Measurements from ENCODE around the gene CDH13.

CDH13 gene

DNA sequence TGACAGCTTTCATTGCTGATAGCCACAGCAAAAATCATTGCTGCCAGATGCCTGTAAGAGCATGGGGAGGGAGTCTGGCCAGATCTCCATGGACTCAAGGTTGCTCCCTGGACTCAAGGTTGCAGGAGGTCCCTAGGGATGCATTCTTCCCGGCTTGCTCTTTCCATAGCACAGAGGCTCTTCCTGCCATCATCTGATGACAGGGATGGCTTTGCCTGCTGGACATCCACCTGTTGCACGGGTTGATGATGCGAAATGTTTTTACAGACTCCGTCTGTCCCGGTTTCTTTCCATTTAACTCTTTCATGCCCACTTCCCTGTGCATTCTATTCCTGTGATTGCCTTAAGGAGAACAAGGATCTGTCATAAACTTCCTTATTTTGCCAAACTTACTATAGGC, 1065.5 kb downstream of the CDH13 start:
- Histone ChIP-seq H3K4me3 (replicated peaks; ENCODE audit: insufficient read depth, low read length) (no peak overlapping the region), H3K27ac (replicated peaks) (no peak overlapping the region), H3K27me3 (ENCODE audit: insufficient read depth, poor library complexity, severe bottlenecking) (no peaks in the 10 kb centered on the region)
- DNase-seq (ENCODE audit: low read depth in 1 of 2, low spot score in 1 of 2), result no peak
- TF ChIP-seq SPI1 (IDR thresholded peaks at IDR 0.05; ENCODE audit: borderline replicate concordance, low read depth) (no peak), POLR2AphosphoS5 (IDR thresholded peaks at IDR 0.05; ENCODE audit: low read depth) (no peak), GABPA (IDR thresholded peaks at IDR 0.05; ENCODE audit: low read depth) (no peak)
- TF ChIP-seq, protein P1, sequence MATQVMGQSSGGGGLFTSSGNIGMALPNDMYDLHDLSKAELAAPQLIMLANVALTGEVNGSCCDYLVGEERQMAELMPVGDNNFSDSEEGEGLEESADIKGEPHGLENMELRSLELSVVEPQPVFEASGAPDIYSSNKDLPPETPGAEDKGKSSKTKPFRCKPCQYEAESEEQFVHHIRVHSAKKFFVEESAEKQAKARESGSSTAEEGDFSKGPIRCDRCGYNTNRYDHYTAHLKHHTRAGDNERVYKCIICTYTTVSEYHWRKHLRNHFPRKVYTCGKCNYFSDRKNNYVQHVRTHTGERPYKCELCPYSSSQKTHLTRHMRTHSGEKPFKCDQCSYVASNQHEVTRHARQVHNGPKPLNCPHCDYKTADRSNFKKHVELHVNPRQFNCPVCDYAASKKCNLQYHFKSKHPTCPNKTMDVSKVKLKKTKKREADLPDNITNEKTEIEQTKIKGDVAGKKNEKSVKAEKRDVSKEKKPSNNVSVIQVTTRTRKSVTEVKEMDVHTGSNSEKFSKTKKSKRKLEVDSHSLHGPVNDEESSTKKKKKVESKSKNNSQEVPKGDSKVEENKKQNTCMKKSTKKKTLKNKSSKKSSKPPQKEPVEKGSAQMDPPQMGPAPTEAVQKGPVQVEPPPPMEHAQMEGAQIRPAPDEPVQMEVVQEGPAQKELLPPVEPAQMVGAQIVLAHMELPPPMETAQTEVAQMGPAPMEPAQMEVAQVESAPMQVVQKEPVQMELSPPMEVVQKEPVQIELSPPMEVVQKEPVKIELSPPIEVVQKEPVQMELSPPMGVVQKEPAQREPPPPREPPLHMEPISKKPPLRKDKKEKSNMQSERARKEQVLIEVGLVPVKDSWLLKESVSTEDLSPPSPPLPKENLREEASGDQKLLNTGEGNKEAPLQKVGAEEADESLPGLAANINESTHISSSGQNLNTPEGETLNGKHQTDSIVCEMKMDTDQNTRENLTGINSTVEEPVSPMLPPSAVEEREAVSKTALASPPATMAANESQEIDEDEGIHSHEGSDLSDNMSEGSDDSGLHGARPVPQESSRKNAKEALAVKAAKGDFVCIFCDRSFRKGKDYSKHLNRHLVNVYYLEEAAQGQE (IDR thresholded peaks at IDR 0.05; ENCODE audit: insufficient replicate concordance, low read depth), result no peak
- TF ChIP-seq, protein P2, sequence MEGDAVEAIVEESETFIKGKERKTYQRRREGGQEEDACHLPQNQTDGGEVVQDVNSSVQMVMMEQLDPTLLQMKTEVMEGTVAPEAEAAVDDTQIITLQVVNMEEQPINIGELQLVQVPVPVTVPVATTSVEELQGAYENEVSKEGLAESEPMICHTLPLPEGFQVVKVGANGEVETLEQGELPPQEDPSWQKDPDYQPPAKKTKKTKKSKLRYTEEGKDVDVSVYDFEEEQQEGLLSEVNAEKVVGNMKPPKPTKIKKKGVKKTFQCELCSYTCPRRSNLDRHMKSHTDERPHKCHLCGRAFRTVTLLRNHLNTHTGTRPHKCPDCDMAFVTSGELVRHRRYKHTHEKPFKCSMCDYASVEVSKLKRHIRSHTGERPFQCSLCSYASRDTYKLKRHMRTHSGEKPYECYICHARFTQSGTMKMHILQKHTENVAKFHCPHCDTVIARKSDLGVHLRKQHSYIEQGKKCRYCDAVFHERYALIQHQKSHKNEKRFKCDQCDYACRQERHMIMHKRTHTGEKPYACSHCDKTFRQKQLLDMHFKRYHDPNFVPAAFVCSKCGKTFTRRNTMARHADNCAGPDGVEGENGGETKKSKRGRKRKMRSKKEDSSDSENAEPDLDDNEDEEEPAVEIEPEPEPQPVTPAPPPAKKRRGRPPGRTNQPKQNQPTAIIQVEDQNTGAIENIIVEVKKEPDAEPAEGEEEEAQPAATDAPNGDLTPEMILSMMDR (IDR thresholded peaks at IDR 0.05; ENCODE audit: insufficient read depth, low read length), result no peak

DNA sequence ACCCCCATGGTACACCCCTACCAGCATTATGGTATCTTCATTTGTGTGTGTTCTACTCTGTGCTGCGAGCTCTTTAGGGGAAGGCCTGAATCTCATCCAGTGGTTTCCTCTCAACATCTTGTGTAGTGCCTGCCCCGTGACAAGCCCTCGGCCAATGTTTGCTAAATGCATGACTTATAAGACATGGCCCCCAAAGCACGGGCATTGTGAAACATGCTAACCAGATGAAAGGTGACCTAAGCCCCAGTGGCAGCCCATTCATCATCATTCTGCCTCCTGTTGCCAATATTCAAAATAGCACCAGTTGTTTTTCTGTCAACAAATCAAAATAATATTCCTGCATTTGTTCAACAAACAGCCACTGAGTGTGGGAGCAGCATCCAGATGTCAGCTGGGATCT, 1072.2 kb downstream of the CDH13 start:
- no peaks in the 10 kb centered on the region for H3K27me3 ChIP-seq (ENCODE audit: insufficient read depth, poor library complexity, severe bottlenecking)
- H3K27ac ChIP-seq (replicated peaks), result no peak overlapping the region
- no peak overlapping the region for H3K4me3 ChIP-seq (replicated peaks; ENCODE audit: insufficient read depth, low read length)
- TF ChIP-seq SPI1 (IDR thresholded peaks at IDR 0.05; ENCODE audit: borderline replicate concordance, low read depth) (no peak), POLR2AphosphoS5 (IDR thresholded peaks at IDR 0.05; ENCODE audit: low read depth) (no peak), GABPA (IDR thresholded peaks at IDR 0.05; ENCODE audit: low read depth) (no peak)
- TF ChIP-seq, protein P2 (IDR thresholded peaks at IDR 0.05; ENCODE audit: insufficient read depth, low read length), result no peak
- TF ChIP-seq, protein P1 (IDR thresholded peaks at IDR 0.05; ENCODE audit: insufficient replicate concordance, low read depth), result no peak
- DNase-seq (ENCODE audit: low read depth in 1 of 2, low spot score in 1 of 2), result no peak

DNA sequence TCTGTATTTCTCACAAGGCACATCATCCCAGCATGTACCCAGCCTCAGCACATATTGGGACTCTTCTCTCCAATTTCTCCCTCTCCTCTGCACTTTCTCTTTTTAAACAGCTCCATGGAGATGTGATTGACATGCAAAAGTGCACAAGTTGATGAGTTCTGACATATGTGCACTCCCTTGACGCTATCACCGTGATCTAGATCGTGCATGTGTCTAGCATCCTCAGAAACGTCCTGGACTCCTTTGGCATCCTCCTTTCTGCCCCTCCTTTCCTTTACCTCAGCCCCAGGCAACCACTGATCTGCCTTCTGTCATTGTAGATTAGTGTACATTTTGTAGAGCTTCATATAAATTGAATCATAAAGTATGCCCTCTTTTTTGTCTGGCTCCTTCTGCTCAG, 1073.0 kb downstream of the CDH13 start:
- Histone ChIP-seq H3K27ac (replicated peaks) (no peak overlapping the region), H3K27me3 (ENCODE audit: insufficient read depth, poor library complexity, severe bottlenecking) (no peaks in the 10 kb centered on the region), H3K4me3 (replicated peaks; ENCODE audit: insufficient read depth, low read length) (no peak overlapping the region)
- DNase-seq (ENCODE audit: low read depth in 1 of 2, low spot score in 1 of 2), result no peak
- TF ChIP-seq POLR2AphosphoS5 (IDR thresholded peaks at IDR 0.05; ENCODE audit: low read depth) (no peak), GABPA (IDR thresholded peaks at IDR 0.05; ENCODE audit: low read depth) (no peak), SPI1 (IDR thresholded peaks at IDR 0.05; ENCODE audit: borderline replicate concordance, low read depth) (no peak)
- TF ChIP-seq, protein P2 (IDR thresholded peaks at IDR 0.05; ENCODE audit: insufficient read depth, low read length), result no peak
- TF ChIP-seq, protein P1 (IDR thresholded peaks at IDR 0.05; ENCODE audit: insufficient replicate concordance, low read depth), result no peak
